GM21717 (cell line): ENCODE data around the gene PLEKHA5.
"Not testable (repeated sequence)": the region's sequence is repeated elsewhere in the genome, so short reads cannot be mapped to it uniquely, and the experiment has no call there.

ENCODE experiments used
- ATAC-seq: cut with Tn5 transposase; IDR thresholded peaks from one replicate; pipeline ENCODE4 v1.9.1; 2021; ENCODE audit warnings: mild to moderate bottlenecking, moderate library complexity; ENCODE audit not compliant: unreplicated experiment

Gene PLEKHA5

DNA sequence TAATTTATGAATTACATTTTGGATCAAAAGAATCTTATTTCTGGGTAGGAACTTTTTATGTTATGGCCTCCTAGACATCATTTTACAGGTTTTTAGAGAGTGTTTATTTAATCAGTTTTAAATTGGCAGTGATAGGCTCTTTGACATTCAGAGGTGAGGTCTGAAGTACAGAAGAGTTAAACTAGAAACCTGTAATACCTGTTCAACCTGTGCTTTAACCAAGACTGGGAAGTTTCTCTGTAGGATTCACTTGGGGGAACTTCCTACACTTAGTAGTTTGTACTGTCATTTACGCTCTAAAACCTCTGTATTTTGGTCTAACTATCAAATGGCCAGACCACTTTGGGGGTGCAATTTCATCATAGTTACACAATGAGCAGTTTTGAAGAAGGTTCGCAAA, 35.9 kb downstream of the PLEKHA5 start:
- ATAC-seq = no peak

GRCh38 chr12:19166387-19166786, 36.9 kb downstream of the PLEKHA5 start:
- no peak for ATAC-seq

DNA sequence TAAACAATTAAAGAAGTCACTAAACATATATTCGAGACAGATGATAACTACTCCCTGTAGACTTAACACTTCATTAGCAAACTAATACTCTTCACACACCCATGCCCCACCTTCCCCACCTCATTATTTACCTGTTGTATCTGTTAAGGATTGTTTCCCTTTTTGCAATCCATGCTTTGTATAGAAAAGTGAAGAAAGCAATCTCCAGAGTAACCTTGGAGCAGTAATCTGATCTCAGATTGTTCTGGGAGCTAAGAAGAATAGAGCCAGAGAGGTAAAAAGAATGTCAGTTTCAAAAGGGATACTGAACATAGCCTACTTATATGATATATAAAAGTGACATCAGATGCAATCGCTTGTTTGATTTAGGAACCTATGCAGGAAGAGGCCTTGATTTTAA, 37.4 kb downstream of the PLEKHA5 start:
- ATAC-seq = no peak

GRCh38 chr12:19167708-19168107, 38.2 kb downstream of the PLEKHA5 start:
- no peak for ATAC-seq

DNA sequence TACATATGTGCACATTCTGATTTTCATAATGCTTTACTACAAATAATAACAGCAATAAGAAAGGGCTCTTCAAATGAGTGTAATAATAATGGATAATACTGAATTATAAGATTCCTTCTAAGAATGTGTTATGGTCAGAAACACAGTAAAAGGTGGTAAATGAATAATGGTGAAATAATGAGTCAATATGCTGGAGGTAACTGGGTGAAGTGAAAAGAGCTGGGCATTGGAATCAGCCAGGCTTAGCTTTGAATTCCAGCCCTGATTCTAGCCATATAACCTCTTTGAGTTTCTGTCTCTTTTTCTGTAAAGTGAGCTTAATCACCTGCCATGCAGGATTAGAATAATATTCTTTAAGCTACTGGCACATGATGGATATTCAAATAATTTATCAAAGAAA, 39.1 kb downstream of the PLEKHA5 start:
- ATAC-seq = no peak

DNA sequence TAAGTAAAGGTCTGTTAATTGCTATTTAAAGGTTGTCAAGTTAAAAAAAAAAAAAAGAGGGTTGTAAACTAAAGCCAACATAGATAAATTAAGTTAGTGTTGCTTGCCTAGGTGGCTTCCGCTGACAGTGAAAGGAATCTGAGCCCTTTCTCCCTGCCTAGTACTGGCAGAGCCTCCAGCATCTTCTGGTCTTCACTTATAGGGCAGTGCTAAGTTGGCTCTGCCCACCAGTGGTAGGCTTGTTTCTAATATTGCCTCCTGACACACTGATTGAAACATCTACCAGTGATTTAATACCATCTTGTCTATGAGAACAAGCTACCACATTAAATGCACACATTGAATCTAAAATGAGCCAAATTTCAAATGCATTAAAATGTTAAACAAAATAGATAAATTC, 39.7 kb downstream of the PLEKHA5 start:
- ATAC-seq = no peak

DNA sequence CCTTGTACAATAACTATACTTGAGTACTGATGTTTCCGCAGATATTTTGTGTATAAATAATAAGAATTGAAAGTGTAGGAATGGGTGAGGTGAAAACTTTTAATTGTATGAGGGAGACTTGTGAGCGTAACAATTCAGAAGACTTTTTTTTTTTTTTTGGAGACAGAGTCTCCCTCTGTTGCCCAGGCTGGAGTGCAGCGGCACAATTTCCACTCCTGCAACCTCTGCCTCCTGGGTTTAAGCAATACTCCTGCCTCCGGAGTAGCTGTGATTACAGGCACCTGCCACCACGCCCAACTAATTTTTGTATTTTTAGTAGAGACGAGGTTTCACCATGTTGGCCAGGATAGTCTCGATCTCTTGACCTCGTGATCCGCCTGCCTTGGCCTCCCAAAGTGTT, 40.8 kb downstream of the PLEKHA5 start:
- ATAC-seq = not testable (repeated sequence)

DNA sequence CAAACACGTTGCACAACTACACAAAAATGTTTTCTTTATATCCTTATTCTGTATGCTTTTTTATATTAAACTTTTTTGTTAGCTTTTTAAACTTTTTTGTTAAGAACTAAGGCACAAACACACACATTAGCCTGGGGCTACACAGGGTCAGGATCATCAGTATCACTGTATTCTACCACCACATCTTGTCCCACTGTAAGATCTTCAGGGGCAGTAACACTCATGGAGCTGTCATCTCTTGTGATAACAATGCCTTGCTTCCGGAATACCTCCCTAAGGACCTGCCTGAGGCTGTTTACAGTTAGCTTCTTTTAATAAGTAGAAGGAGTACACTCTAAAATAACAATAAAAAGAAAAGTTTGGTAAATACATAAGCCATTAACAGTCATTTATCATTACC, 42.2 kb downstream of the PLEKHA5 start:
- no peak for ATAC-seq

DNA sequence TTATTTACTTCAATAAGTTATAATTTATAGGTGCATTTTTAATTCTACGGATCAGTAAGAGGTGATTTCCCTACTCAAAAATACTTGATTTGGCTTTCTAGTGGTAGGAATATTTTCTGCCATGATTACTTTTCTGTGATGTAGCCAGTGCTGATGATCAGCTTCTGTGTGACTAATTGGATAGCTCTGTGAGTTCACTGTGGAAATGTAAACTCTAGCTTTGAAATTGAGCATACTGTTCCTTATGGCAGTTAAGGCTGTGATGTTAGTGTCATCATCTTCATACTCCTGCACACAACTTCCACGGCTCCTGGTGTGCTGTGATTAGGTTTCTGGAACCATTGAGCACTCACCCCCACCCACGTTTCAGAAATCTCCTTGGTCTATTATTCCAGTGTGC, 48.2 kb downstream of the PLEKHA5 start:
- no peak for ATAC-seq

- no peak for ATAC-seq
Measured at GRCh38 chr12:19179986-19180385, 50.5 kb downstream of the PLEKHA5 start.

GRCh38 chr12:19181666-19182426, 52.3 kb downstream of the PLEKHA5 start:
- ATAC-seq = no peak

- no peak for ATAC-seq
Measured at GRCh38 chr12:19183121-19183838, 53.7 kb downstream of the PLEKHA5 start.

GRCh38 chr12:19185262-19185929, 55.9 kb downstream of the PLEKHA5 start:
- no peak for ATAC-seq

GRCh38 chr12:19186722-19187661, 57.5 kb downstream of the PLEKHA5 start:
- no peak for ATAC-seq

- ATAC-seq = no peak
Measured at GRCh38 chr12:19189522-19189921, 60.0 kb downstream of the PLEKHA5 start.

- no peak for ATAC-seq
Measured at GRCh38 chr12:19190292-19191031, 60.9 kb downstream of the PLEKHA5 start.

- no peak for ATAC-seq
Measured at GRCh38 chr12:19191089-19191488, 61.6 kb downstream of the PLEKHA5 start.

GRCh38 chr12:19191563-19191962, 62.0 kb downstream of the PLEKHA5 start:
- ATAC-seq = no peak

- no peak for ATAC-seq
Measured at GRCh38 chr12:19192710-19193109, 63.2 kb downstream of the PLEKHA5 start.

DNA sequence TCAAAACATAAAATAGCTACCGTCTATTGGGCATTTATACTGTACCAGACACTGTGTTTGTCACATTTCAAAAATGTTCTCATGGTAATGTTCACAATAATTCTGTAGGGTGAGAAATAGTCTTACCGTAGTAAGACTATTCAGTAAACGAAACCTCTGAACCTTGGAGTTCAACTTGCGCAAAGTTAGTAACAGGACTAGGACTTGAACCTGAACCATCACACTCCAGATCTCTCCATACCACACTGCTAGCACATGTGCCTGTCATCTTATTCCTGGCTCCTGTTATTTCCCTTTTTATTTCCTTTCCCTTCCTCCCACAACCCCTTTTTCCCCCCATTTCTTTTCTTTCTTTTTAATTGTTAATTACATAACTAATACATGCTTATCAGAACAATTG, 65.4 kb downstream of the PLEKHA5 start:
- no peak for ATAC-seq
